HEK293 (cell line): ENCODE measurements around the gene ZNF536.

Source experiments
- SP2 ChIP-seq: fragments of 450-650 bp; formaldehyde crosslinking; IDR thresholded peaks from 2 replicates; pipeline ENCODE4 v1.5.1; 2016; ENCODE audit warnings: missing biosample characterization, missing genetic modification characterization
- ZNF707 ChIP-seq: fragments of 450-650 bp; formaldehyde crosslinking; IDR thresholded peaks from 2 replicates; pipeline ENCODE4 v1.5.1; 2016; ENCODE audit warnings: missing biosample characterization, missing genetic modification characterization

- no peak for TF ChIP-seq SP2 (tag by site-specific recombination)
- no peak for TF ChIP-seq ZNF707 (tag by site-specific recombination)
Measured at GRCh38 chr19:30557212-30557611, 185.0 kb downstream of the ZNF536 start.
